D721Med (cell line): ENCODE data around the gene KCNH3.

Source experiments
- DNase-seq: peaks from one replicate; pipeline ENCODE4 v3.0.0; 2011; ENCODE audit warnings: low spot score; ENCODE audit not compliant: insufficient read length
- FAIRE-seq: peaks from 2 replicates; lab custom pipeline; 2011; peaks lifted over from hg19 to GRCh38; lab: Jason Lieb, UNC
- CTCF ChIP-seq: IDR thresholded peaks from 2 replicates; pipeline ENCODE4 v1.5.1; 2012; ENCODE audit warnings: mild to moderate bottlenecking, control low read depth; ENCODE audit not compliant: insufficient read depth; ENCODE audit errors: missing control alignments

The KCNH3 gene

DNA sequence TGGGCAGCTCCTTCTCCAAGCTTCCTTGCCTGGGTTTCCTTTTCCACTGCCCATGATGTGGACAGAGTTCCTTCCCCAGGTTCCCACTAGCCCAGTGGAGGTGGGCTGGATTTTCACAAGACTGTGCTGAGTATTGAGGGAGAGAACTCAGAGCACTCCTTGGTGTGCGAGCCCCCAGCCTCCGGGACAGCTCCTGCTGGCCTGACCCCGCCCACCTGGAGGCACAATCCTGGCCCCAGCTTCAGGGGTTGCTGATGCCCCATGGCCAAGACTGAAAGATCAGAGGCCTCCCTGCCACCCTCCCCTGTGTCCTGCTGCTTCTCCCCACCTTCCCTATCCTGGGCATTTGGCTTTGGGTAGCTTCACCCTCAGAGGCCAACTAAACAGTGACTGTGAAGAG lies 7.7 kb downstream of the KCNH3 start:
- DNase-seq (no peak), FAIRE-seq (no peak)
- no peak for TF ChIP-seq CTCF

DNA sequence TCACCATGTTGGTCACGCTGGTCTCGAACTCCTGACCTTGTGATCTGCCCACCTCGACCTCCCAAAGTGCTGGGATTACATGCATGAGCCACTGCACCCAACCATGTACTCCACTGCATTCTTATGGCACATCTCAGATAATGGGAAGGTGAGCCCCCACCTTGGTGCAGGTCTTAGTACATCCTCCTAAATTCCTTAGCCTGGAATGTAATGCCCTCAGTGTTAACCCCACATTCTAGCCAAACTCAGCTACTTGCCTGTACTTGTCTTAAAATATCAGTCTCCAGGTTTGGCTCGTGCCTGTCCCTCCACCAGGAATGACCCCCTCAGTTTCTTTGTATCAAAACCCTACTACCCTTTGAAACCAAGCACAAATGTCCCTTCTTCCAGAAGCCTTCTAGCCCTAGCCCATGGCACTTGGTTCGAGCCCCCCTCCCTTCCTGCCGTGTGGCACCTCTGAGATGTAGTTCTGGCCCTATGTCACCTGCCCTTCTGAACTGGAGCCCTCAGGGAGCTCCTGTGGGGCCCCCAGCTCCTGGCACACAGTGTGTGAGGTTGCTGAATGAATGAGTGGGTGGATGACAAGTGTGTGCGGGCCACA lies 8.4 kb downstream of the KCNH3 start:
- DNase-seq (no peak), FAIRE-seq (no peak)
- TF ChIP-seq CTCF, result no peak

DNA sequence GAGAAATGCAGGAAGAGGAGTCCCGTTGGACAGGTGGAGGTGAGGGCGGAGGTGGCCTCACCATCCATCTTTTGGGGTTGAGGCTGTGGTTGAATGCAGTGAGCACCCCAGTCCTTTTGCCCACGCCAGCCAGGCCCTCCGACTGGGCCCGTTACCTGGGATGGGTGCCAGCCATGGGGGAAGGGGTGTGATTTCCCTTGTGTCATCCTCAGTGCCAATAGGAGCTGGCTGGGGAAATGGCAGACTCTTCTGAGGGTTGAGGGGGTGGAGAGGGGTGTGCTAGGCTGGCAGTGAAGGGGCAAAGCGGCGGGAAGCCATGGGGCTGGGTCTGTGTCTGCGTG lies 9.6 kb downstream of the KCNH3 start:
- FAIRE-seq (no peak), DNase-seq (no peak)
- TF ChIP-seq CTCF, result no peak

- FAIRE-seq (no peak), DNase-seq (no peak)
- no peak for TF ChIP-seq CTCF
These were observed 10.2 kb downstream of the KCNH3 start for GRCh38 chr12:49548822-49549648.

DNA sequence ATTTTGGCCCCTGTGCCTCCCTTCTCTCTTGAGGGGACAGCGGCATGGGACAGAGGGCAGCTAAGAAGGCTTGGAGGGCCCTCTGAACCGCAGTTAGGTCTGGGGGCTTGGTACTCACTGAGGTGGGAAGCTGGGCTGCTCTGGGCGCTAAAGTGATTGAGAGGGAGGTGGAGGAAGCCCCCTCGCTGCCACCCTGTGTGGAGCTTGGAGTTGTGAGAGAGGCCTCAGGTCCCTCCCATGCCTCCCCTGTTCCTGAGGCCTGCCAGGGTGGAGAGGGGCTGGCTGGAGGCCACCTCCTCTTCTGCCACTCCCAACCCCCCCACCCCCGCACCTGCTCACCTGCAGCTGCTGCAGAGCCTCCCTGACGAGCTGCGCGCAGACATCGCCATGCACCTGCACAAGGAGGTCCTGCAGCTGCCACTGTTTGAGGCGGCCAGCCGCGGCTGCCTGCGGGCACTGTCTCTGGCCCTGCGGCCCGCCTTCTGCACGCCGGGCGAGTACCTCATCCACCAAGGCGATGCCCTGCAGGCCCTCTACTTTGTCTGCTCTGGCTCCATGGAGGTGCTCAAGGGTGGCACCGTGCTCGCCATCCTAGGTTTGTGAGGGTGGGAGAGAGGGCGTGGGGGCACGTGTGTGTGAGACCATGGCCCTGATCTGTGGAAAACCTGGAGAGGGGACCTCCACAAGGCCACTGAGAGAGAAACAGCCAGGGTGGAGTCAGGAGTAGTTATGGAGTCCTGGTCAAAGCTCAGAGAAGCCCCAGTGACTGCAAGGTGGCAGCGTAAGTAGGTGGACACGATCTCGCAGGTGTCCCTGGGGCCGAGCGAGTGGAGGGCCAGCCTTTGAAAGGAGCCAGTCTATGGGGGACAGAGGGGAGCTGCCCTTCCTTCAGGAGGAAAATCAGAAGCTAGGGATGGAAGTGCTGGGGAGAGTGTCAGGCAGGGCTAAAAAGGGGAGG lies 11.2 kb downstream of the KCNH3 start:
- FAIRE-seq, result no peak
- no peak for DNase-seq
- no peak for TF ChIP-seq CTCF

GRCh38 chr12:49550693-49551252 lies 11.9 kb downstream of the KCNH3 start:
- TF ChIP-seq CTCF, result no peak
- FAIRE-seq (no peak), DNase-seq (no peak)
